HEK293 (cell line): ENCODE measurements around the gene PKHD1.
"Not testable (repeated sequence)": the region's sequence is repeated elsewhere in the genome, so short reads cannot be mapped to it uniquely, and the experiment has no call there.

Source experiments
- CTCF ChIA-PET: fragments of 350-600 bp; formaldehyde crosslinking; extraction: SDS; loops from one replicate; lab custom pipeline; 2021; ENCODE audit warnings: antibody characterized with exemption; lab: Yijun Ruan, JAX
- POLR2A ChIA-PET: fragments of 300-600 bp; formaldehyde crosslinking; extraction: SDS; loops from one replicate; lab custom pipeline; 2020; ENCODE audit warnings: antibody characterized with exemption, inconsistent platforms; lab: Yijun Ruan, JAX
- H3K27ac ChIP-seq: fragments of 200-500 bp; sonication (Bioruptor generic); 2 replicates; pipeline ENCODE4 v1.5.1; 2014; ENCODE audit warnings: low read depth, low read length, control low read depth, inconsistent platforms; ENCODE audit errors: extremely low read depth
- H3K36me3 ChIP-seq, 2 experiments: fragments of 200-500 bp in 1 of 2; sonication (Bioruptor generic) in 1 of 2; 1 replicate in 1 of 2; 2 replicates in 1 of 2; pipeline ENCODE4 v1.5.1; 2014 to 2017; ENCODE audit warnings: inconsistent platforms in 2 of 2, low read length in 2 of 2; ENCODE audit not compliant: control insufficient read depth in 2 of 2, insufficient read depth in 1 of 2
- H3K4me1 ChIP-seq: fragments of 200-500 bp; sonication (Bioruptor generic); 2 replicates; pipeline ENCODE4 v1.5.1; 2014; ENCODE audit warnings: mild to moderate bottlenecking, low read length, inconsistent platforms; ENCODE audit not compliant: control insufficient read depth, insufficient read depth
- H3K4me3 ChIP-seq: 2 replicates; pipeline ENCODE4 v1.5.1; 2011; ENCODE audit warnings: low read depth, mild to moderate bottlenecking, control low read depth, low read length, moderate library complexity
- H3K9me3 ChIP-seq: fragments of 200-500 bp; sonication (Bioruptor generic); 2 replicates; pipeline ENCODE4 v1.5.1; 2014; ENCODE audit warnings: low read depth, low read length, inconsistent platforms; ENCODE audit not compliant: control insufficient read depth, insufficient read depth
- KLF7 ChIP-seq: fragments of 450-650 bp; formaldehyde crosslinking; IDR thresholded peaks from 2 replicates; pipeline ENCODE4 v1.5.1; 2016; ENCODE audit warnings: missing biosample characterization, missing genetic modification characterization, borderline replicate concordance
- MZF1 ChIP-seq: fragments of 450-650 bp; formaldehyde crosslinking; IDR thresholded peaks from 2 replicates; pipeline ENCODE4 v1.5.1; 2017; ENCODE audit warnings: missing biosample characterization, missing genetic modification characterization, borderline replicate concordance
- SETDB1 ChIP-seq: IDR thresholded peaks from one replicate; pipeline ENCODE4 v1.6.1; 2017; ENCODE audit warnings: mild to moderate bottlenecking, low read length, moderate library complexity, mixed read lengths; ENCODE audit not compliant: insufficient read length
- ZNF132 ChIP-seq: fragments of 450-650 bp; formaldehyde crosslinking; IDR thresholded peaks from 2 replicates; pipeline ENCODE4 v1.5.1; 2017; ENCODE audit warnings: missing biosample characterization, missing genetic modification characterization, borderline replicate concordance
- ZNF169 ChIP-seq: fragments of 450-650 bp; formaldehyde crosslinking; IDR thresholded peaks from 2 replicates; pipeline ENCODE4 v1.5.1; 2016; ENCODE audit warnings: missing biosample characterization, missing genetic modification characterization
- ZNF292 ChIP-seq: fragments of 450-650 bp; formaldehyde crosslinking; IDR thresholded peaks from 2 replicates; pipeline ENCODE4 v1.5.1; 2016; ENCODE audit warnings: low read depth, missing biosample characterization, missing genetic modification characterization, borderline replicate concordance
- ZNF324 ChIP-seq: fragments of 450-650 bp; formaldehyde crosslinking; IDR thresholded peaks from 2 replicates; pipeline ENCODE4 v1.5.1; 2016; ENCODE audit warnings: missing biosample characterization, missing genetic modification characterization
- ZNF362 ChIP-seq: fragments of 450-650 bp; formaldehyde crosslinking; IDR thresholded peaks from 2 replicates; pipeline ENCODE4 v1.5.1; 2016; ENCODE audit warnings: missing biosample characterization, missing genetic modification characterization
- ZNF37A ChIP-seq: fragments of 450-650 bp; IDR thresholded peaks from 2 replicates; pipeline ENCODE4 v1.5.1; 2018; ENCODE audit warnings: missing biosample characterization, missing genetic modification characterization
- ZNF423 ChIP-seq: fragments of 450-650 bp; formaldehyde crosslinking; IDR thresholded peaks from 2 replicates; pipeline ENCODE4 v1.5.1; 2016; ENCODE audit warnings: missing biosample characterization, missing genetic modification characterization
- ZNF530 ChIP-seq: fragments of 450-650 bp; formaldehyde crosslinking; IDR thresholded peaks from 2 replicates; pipeline ENCODE4 v1.5.1; 2016; ENCODE audit warnings: low read depth, missing biosample characterization, missing genetic modification characterization
- ZNF654 ChIP-seq: fragments of 450-650 bp; formaldehyde crosslinking; IDR thresholded peaks from 2 replicates; pipeline ENCODE4 v1.5.1; 2016; ENCODE audit warnings: low read depth, missing biosample characterization, missing genetic modification characterization
- ZNF660 ChIP-seq: fragments of 450-650 bp; IDR thresholded peaks from 2 replicates; pipeline ENCODE4 v1.5.1; 2018; ENCODE audit warnings: missing biosample characterization, mild to moderate bottlenecking, missing genetic modification characterization
- ZNF692 ChIP-seq: fragments of 450-650 bp; formaldehyde crosslinking; IDR thresholded peaks from 2 replicates; pipeline ENCODE4 v1.5.1; 2016; ENCODE audit warnings: missing biosample characterization, missing genetic modification characterization
- ZNF777 ChIP-seq: fragments of 450-650 bp; formaldehyde crosslinking; IDR thresholded peaks from 2 replicates; pipeline ENCODE4 v1.5.1; 2017; ENCODE audit warnings: missing biosample characterization, missing genetic modification characterization, borderline replicate concordance
- ZNF785 ChIP-seq: fragments of 450-650 bp; formaldehyde crosslinking; IDR thresholded peaks from 2 replicates; pipeline ENCODE4 v1.5.1; 2016; ENCODE audit warnings: missing biosample characterization, missing genetic modification characterization
- ZNF830 ChIP-seq: fragments of 450-650 bp; IDR thresholded peaks from 2 replicates; pipeline ENCODE4 v1.5.0; 2018; ENCODE audit warnings: missing biosample characterization, missing genetic modification characterization, low read depth, mild to moderate bottlenecking, moderate library complexity
- ZSCAN16 ChIP-seq: fragments of 450-650 bp; formaldehyde crosslinking; IDR thresholded peaks from 2 replicates; pipeline ENCODE4 v1.5.1; 2016; ENCODE audit warnings: missing biosample characterization, missing genetic modification characterization
- ZSCAN30 ChIP-seq: fragments of 450-650 bp; IDR thresholded peaks from 2 replicates; pipeline ENCODE4 v1.5.1; 2018; ENCODE audit warnings: missing biosample characterization, mild to moderate bottlenecking, missing genetic modification characterization, moderate library complexity
- TF ChIP-seq, protein P1 (sequence below): fragments of 450-650 bp; formaldehyde crosslinking; IDR thresholded peaks from 2 replicates; pipeline ENCODE4 v1.5.1; 2016; ENCODE audit warnings: missing biosample characterization, missing genetic modification characterization
- TF ChIP-seq, protein P2 (sequence below): fragments of 450-650 bp; formaldehyde crosslinking; IDR thresholded peaks from 2 replicates; pipeline ENCODE4; 2016; ENCODE audit warnings: missing biosample characterization, missing genetic modification characterization
- TF ChIP-seq, protein P3 (sequence below): sonication (generic); formaldehyde crosslinking; IDR thresholded peaks from 2 replicates; pipeline ENCODE4 v1.8.1; 2022; ENCODE audit warnings: mild to moderate bottlenecking, moderate library complexity, missing genetic modification reagents

PKHD1 gene

GRCh38 chr6:51854876-51855275 is 232.5 kb downstream of the PKHD1 start:
- no peak overlapping the region for H3K27ac ChIP-seq
- POLR2A ChIA-PET: no interaction called here
- H3K9me3 ChIP-seq: no peaks in the 10 kb centered on the region
- CTCF ChIA-PET: interaction anchor here (0.6 to 2.1 kb wide), 11 partner anchors 11 to 1087 kb away, joined by 3 to 14 read pairs (median 5); no protein-coding TSS in a partner anchor
- TF ChIP-seq SETDB1: no peak
- no peak for TF ChIP-seq ZNF132 (tag by site-specific recombination)
- no peak for TF ChIP-seq ZNF777 (tag by site-specific recombination)
- no peak for TF ChIP-seq ZNF292
- TF ChIP-seq, protein P1, sequence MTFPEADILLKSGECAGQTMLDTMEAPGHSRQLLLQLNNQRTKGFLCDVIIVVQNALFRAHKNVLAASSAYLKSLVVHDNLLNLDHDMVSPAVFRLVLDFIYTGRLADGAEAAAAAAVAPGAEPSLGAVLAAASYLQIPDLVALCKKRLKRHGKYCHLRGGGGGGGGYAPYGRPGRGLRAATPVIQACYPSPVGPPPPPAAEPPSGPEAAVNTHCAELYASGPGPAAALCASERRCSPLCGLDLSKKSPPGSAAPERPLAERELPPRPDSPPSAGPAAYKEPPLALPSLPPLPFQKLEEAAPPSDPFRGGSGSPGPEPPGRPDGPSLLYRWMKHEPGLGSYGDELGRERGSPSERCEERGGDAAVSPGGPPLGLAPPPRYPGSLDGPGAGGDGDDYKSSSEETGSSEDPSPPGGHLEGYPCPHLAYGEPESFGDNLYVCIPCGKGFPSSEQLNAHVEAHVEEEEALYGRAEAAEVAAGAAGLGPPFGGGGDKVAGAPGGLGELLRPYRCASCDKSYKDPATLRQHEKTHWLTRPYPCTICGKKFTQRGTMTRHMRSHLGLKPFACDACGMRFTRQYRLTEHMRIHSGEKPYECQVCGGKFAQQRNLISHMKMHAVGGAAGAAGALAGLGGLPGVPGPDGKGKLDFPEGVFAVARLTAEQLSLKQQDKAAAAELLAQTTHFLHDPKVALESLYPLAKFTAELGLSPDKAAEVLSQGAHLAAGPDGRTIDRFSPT (tag by site-specific recombination): no peak
- TF ChIP-seq MZF1 (tag by site-specific recombination): no peak
- TF ChIP-seq, all 188 proteins: peak for 0
- Histone ChIP-seq H3K36me3 (no peaks in the 10 kb centered on the region), H3K4me3 (no peak overlapping the region), H3K4me1 (no peaks in the 10 kb centered on the region)

DNA sequence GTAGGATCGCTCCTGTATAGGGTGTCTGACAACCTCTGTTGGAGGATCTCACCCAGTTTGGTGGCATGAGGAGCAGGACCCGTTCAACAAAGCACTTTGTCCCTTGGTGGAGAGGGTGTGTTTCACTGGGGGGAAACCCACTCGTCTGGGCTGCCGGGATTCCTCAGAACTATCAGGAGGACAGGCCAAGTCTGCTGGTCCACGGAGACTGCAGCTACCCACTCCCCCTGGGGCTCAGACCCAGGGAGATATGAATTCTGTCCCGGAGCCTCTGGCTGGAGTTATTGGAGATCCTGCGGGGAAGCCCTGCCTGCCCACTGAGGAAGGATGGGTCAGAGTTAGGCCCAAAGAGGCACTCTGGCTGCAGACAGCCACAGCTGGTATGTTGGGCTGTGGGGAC is 233.1 kb downstream of the PKHD1 start:
- Histone ChIP-seq H3K36me3 (no peaks in the 10 kb centered on the region), H3K4me3 (no peak overlapping the region), H3K4me1 (no peaks in the 10 kb centered on the region), H3K27ac (no peak overlapping the region), H3K9me3 (no peaks in the 10 kb centered on the region)
- POLR2A ChIA-PET: no interaction called here
- CTCF ChIA-PET: interaction anchor here (0.7 to 2.1 kb wide), 8 partner anchors 11 to 1087 kb away, joined by 3 to 14 read pairs (median 4); no protein-coding TSS in a partner anchor
- TF ChIP-seq ZNF324 (tag by site-specific recombination) (no peak), KLF7 (tag by site-specific recombination) (no peak), ZNF169 (tag by site-specific recombination) (no peak), ZNF530 (tag by site-specific recombination) (no peak), ZNF830 (tag by site-specific recombination) (no peak)

- H3K4me3 ChIP-seq, H3K4me1 ChIP-seq, POLR2A ChIA-PET, H3K36me3 ChIP-seq, H3K9me3 ChIP-seq, H3K27ac ChIP-seq: not testable (repeated sequence)
- CTCF ChIA-PET: interaction anchor here (0.6 to 1.3 kb wide), 2 partner anchors 21 to 198 kb away, joined by 3 to 5 read pairs; no protein-coding TSS in a partner anchor
These were observed 234.3 kb downstream of the PKHD1 start for GRCh38 chr6:51853109-51853508.

DNA sequence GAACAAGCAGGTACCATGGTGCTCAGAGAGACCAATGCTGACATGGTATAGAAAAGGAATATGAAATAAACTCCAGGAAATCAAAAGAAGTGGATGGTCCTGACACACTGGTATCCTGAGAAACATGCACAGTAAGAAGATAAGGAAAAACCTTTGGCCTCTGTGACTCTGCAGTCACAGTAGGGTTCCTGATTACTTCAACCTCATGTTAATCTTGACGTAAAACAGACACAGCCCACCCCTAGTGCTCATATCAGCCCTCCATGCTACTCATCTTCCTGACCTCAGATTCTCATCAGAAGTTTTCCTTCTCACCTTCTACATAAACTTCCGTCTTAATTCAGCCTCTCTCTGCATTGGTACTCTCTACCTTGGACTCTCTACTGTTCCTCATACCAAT is 240.9 kb downstream of the PKHD1 start:
- POLR2A ChIA-PET: no interaction called here
- CTCF ChIA-PET: interaction anchor here (0.6 kb wide), 1 partner anchor 160 kb away, joined by 3 read pairs; no protein-coding TSS in a partner anchor
- TF ChIP-seq ZSCAN30 (no peak), ZNF654 (tag by site-specific recombination) (no peak), ZNF423 (tag by site-specific recombination) (no peak), ZSCAN16 (tag by site-specific recombination) (no peak), ZNF37A (tag by site-specific recombination) (no peak), ZNF692 (no peak), ZNF785 (tag by site-specific recombination) (no peak), ZNF362 (tag by site-specific recombination) (no peak), ZNF660 (tag by site-specific recombination) (no peak)
- TF ChIP-seq, protein P2, sequence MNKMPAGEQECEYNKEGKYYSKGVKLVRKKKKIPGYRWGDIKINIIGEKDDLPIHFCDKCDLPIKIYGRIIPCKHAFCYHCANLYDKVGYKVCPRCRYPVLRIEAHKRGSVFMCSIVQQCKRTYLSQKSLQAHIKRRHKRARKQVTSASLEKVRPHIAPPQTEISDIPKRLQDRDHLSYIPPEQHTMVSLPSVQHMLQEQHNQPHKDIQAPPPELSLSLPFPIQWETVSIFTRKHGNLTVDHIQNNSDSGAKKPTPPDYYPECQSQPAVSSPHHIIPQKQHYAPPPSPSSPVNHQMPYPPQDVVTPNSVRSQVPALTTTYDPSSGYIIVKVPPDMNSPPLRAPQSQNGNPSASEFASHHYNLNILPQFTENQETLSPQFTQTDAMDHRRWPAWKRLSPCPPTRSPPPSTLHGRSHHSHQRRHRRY (tag by site-specific recombination): no peak
- TF ChIP-seq, protein P3, sequence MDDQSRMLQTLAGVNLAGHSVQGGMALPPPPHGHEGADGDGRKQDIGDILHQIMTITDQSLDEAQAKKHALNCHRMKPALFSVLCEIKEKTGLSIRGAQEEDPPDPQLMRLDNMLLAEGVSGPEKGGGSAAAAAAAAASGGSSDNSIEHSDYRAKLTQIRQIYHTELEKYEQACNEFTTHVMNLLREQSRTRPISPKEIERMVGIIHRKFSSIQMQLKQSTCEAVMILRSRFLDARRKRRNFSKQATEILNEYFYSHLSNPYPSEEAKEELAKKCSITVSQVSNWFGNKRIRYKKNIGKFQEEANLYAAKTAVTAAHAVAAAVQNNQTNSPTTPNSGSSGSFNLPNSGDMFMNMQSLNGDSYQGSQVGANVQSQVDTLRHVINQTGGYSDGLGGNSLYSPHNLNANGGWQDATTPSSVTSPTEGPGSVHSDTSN (CRISPR knock-in tag): no peak

More for the DNA sequence above, 240.9 kb downstream of the PKHD1 start:
- Histone ChIP-seq H3K4me1 (peaks cover 3% of the 10 kb centered on the region; the same call in 1 of the 2 replicates), H3K9me3 (no peaks in the 10 kb centered on the region), H3K27ac (no peak overlapping the region), H3K36me3 (no peaks in the 10 kb centered on the region), H3K4me3 (no peak overlapping the region)
